ENCODE results near the gene DNAJC6.
A peak's percentile ranks its signal among the peaks of the same experiment; 100 is the strongest.
"Not testable (repeated sequence)": the region's sequence is repeated elsewhere in the genome, so short reads cannot be mapped to it uniquely, and the experiment has no call there.

Gene DNAJC6

DNA sequence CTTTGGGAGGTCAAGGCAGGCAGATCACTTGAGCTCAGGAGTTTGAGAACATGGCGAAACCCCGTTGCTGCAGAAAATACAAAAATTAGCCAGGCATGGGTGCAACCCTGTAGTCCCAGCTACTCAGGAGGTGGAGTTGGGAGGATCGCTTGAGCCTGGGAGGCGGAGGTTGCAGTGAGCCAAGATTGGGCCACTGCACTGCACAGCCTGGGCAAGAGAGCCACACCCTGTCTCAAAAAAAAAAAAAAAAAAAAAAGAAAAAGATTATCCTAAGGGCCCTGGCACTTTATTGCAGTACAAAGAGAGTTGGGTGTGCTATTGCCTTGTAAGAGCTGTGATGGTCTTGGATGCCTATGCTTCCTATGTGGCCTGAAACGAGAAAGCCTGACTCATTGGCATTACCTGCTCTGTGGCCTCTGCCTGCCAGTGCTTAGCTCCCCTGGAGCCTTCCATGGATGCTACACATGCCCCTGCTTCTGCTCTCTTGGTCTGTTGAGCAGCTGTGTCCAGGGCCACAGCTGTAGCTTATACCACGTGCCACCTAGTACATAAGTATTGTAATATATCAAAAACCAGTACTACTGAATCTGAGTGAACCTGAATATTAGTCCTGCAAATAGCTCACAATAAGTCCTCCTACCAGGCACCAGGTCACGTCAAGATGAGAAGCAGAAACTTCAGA is 45.8 kb downstream of the DNAJC6 start:
- DNase-seq (ENCODE audit: low spot score), result no peak

DNA sequence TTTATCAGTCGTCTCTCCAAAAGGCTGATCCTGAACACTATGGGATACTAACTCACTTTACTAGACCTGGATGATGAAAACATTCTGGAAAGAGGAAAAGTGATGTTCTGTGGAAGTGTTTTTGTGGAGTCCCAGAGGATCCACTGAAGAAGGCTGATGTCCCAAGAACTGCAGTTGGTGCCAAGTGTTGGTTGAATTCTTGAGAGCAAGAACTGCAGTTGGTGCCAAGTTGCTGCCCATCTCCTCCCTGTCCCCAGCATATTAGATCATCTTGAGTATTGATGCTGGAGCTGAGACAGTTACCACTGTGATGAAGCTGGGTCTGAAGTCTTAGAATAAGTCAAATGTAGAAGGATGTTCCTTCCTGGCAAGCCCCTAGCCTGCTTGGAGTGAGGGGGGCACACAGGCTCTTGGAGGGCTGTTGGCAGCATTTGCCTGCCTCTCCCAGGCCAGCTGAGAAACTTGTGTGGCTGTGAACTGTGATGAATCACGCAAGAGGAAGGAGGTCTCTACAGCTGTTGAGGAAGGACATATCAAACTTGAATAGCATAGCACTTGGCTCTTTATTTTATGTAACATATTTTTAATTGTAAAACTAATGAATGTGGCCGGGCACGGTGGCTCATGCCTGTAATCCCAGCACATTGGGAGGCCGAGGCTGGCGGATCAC is 48.1 kb downstream of the DNAJC6 start:
- no peak for DNase-seq (ENCODE audit: low spot score)

DNA sequence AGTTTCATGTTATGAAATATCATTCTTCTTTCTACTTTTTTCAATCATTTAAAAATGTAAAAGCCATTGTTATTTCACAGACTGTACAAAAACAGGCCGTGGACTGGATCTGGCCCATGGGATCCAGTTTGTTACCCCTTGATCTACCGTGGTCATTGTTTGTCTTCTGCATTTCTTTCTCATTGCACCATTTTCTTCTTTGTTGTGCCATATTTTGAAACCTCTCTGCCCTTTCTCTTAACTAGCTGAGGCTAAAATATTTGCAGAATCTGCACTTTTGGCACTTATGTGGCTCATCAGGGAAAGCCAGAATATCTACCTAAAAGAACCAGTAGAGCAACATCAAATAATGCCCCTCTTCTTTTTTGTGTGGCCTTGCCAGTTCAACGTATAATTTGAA is 50.5 kb downstream of the DNAJC6 start:
- DNase-seq (ENCODE audit: low spot score), result no peak

DNA sequence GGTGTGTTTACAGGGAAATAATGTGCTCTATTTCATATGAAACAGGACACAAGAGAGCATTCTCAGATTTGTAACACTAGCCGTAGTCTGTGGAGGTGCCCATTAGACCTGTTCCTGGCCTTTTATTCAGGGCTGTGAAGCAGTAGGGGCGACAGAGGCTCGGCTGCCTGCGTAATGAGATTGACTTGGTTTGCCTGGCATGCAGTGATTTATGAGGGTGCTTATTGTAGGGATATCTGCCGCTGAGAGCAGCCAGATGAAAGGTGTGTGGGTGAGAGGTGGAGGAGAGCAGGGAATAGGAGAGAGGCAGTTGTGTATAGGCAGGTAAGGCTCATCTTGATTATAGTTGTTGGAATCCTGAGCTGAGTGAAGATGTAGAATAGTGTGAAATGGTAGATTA is 51.3 kb downstream of the DNAJC6 start:
- no peak for DNase-seq (ENCODE audit: low spot score)

DNA sequence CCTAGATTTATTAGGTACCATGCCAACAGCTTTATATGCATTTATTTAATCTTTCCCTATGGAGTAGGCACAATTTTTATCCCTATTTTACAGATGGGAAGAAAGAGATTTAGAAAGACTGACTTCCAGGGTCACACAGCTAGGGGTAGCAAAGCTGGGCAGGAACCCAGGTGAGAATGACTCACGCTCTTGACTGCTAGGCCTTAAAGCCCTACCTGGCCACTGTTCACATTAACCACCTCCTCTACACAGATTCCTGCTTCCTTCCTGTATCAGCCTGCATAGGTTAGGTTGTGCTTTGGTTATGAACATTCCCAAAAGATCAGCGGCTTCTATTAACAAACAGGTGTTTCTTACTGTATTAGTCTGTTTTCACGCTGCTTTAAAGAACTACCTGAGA is 53.2 kb downstream of the DNAJC6 start:
- no peak for DNase-seq (ENCODE audit: low spot score)

DNA sequence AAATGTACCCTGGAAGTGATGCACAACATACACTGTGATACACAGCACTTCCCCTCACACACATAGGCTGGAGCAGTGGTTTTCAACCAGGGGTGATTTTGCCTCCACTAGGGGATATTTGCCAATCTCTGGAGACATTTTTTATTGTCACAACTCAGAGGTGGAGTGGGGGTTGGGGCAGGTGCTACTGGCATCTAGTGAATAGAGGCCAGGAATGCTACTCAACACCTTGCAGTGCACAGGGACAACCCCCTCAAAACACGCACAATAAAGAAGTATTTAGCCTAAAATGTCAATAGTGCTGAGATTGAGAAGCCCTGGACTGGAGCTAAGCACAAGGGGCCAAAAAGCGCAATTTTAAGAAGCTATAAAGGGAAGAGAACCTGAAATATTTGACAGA is 54.1 kb downstream of the DNAJC6 start:
- DNase-seq (ENCODE audit: low spot score), result no peak

DNA sequence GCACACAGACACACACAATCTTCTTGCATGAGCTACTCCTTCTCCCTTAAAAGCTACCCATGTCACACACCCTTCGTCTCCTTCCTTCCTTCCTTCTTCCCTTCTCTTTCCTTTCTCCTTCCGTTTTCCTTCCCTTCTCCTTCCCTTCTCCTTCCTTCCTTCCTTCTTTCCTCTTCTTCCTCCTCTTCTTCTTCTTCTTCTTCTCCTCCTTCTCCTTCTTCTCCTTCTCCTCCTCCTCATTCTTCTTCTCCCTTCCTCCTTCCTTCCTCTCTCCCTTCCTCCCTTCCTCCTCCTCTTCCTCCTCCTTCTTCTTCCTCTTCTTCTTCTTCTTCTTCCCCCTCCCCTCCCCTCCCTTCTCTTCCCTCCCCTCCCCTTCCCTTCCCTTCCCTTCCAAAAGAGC is 59.1 kb downstream of the DNAJC6 start:
- no peak for DNase-seq (ENCODE audit: low spot score)

DNA sequence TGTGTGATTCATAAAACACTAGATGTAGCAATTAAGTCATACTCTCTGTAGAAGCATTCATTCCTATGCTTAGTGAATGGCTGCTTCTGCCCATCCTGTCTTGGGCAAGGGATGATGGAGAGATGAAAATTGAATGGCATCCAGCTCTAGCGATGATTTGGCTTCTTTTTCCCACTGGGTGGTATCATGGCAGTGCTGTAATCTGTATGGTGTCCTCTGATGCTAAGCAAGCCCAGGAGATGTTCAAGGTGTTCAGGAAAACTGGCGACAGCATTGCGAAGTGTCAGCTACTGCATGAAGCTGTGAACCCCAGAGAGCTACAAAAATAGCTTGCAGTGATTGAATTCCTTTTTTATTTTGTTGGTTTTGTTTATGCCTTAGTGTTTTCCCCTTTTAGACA is 62.2 kb downstream of the DNAJC6 start:
- DNase-seq (ENCODE audit: low spot score), result no peak

DNA sequence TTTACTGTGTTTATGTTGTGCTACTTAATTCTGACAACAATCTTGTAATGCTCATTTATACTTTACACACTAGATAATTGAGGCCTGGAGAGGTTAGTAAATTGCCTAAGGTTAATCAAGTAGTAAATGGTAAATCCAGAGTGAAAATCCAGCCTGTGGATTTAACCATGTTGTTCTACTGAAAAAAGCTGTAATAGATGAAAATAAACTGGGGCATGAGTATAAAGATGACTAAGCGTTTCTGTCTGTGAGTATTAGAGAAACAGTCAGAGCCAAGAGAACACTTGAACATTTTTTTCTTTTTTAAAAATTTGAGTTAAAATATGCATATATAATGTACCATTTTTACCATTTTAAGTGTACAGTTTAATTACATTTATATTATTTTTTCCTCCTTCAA is 63.2 kb downstream of the DNAJC6 start:
- no peak for DNase-seq (ENCODE audit: low spot score)

DNA sequence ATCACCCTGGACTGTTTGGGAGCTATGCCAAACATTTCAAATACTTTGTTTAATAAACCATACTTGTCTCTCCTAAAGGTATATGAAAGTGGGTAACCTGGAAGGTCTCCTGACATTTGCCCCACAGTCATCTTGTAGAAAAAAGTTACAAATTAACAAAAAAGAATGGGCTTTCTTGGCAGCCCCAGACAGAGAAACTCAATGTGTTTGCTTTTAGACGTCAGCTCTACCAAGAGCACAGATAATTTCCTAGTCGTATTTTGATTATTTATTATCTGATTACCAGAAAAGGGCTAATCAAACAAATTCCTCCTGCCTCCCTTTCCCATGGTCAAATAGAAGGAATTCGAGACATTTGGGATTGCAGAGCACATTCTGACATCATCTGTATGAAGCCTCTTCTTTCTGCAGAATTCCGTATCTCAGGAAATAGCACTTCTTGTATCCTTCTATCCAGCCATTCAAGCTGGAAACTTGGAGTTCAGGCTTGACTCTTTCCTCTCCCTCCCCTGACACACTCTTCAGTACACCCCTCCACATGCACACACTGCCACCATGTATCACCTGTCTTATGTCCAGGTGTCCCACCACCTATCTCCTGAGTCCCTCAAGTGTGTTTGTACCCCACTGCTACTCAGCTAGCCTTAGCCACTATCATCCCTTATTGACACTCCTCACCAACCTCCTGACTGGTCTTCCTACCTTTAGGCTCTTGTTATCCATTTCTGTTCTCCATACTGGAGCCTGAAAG is 68.3 kb downstream of the DNAJC6 start:
- DNase-seq (ENCODE audit: low spot score), result no peak

DNA sequence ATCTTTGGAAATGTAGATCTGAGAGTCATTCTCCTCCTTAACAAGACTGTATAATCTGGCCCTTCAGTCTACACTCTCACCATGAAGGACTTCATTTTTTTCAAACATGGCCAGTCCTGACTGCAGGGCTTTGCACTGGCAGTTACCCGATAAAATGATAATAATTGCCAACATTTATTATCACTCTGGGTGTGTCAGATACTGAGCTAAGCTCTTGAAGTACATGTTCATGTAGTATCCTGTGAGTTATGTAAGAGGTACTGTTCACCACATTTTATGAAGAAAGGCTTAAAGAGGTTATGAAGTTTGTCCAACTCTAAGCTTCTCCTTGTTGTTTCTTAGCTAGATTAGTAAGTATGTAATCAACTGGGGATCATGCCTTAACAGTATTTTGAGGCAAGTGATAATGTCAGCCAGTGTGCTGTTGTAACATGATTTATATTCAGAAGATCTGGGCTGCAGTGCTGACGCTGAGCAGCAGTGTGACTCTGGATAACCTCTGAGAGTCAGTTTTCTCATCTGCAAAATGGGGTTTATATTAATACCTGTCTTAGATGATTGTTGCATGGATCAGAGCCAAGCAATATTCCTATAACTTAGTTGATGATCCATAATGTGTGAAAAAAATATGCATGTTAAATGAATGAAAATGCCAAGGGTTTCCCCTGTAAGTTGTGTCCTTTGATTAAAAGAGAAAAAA is 69.1 kb downstream of the DNAJC6 start:
- DNase-seq (ENCODE audit: low spot score), result no peak

DNA sequence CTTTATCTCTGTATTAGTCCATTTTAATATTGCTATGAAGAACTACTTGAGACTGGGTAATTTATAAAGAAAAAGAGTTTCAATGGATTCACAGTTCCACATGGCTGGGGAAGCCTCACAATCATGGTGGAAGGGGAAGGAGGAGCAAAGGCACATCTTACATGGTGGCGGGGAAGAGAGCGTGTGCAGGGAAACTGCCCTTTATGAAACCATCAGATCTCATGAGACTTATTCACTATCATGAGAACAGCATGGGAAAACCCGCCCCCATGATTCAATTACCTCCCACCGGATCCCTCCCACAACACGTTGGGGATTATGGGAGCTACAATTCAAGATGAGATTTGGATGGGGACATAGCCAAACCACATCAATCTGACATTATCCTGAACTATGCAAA is 75.1 kb downstream of the DNAJC6 start:
- DNase-seq (ENCODE audit: low spot score), result not testable (repeated sequence)

DNA sequence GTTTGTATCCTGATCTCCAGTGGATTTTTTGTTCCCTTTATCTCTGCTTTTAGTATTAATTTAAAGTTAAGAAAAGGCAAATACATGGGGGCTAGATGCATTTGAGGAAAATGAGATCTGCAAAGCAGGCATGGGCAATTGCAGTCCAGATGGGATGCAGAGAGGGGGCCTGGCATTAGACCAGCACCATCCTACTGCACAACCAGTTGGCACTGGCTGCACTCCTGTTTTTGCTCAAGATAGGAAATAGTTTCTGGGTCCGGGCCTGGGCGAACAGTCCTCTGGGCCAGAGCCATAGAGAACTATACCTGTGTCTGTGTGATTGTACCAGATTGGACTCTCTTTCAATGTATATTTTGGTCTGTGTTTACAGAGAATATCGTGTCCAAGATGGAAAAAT is 77.1 kb downstream of the DNAJC6 start:
- no peak for DNase-seq (ENCODE audit: low spot score)

DNA sequence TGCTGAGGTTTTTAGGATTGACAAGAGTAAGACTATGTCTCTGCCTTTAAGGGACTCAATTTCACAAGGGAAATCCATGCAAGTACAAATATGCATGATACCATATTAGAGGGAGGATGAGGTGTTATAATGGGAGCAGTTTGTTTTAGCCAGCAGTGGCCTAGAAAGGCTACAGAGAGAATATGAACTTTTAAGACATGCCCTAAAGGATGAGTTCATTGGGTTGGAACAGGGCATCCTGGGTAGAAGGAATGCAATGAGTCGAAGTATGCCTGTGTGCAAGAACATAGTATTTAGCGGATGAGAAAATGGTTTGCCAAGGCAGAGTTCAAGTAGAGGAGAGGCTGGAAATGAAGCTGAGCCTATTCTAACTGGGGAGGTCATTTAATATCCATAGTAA is 78.5 kb downstream of the DNAJC6 start:
- no peak for DNase-seq (ENCODE audit: low spot score)

DNA sequence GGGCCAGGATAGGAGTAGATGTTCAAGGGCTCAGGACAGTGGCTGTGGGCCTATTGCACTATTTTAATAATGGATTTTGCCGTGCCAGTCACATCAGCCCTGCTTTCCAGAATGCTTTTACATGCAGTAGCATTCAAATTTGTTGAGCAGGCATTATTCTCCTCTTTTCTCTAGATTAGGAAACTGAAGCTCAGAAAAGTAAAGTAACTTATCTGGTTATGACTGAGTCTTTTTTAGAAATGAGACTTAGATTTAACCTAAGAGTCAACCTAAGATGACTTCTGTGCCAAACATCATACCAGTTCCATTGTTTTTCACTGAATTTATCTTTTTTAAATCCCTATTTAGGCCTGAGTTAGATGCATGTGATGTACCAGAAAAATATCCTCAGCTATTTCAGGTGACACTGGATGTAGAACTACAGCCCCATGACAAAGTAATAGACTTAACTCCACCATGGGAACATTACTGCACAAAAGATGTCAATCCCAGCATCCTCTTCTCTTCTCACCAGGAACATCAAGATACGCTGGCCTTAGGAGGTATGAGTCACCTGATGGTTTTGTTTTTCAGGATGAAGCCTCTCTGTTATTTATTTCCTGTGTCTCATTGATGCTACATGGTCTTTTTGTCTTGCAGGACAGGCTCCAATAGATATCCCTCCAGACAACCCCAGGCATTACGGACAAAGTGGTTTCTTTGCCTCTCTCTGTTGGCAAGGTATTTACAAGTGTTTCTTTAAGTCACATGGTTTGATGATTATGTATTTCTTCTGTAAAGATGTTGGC is 79.8 kb downstream of the DNAJC6 start:
- DNase-seq (ENCODE audit: low spot score), result peak; percentile 50

DNA sequence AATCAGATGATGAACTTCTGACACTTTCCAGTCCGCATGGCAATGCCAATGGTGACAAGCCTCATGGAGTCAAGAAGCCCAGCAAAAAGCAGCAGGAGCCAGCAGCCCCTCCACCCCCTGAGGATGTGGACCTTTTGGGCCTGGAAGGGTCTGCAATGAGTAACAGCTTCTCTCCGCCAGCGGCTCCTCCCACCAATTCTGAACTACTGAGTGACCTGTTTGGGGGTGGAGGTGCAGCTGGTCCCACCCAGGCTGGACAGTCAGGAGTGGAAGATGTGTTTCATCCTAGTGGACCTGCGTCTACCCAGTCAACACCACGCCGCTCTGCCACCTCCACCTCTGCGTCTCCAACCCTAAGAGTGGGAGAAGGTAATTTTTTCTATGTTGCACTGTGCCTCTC is 83.2 kb downstream of the DNAJC6 start:
- no peak for DNase-seq (ENCODE audit: low spot score)

DNA sequence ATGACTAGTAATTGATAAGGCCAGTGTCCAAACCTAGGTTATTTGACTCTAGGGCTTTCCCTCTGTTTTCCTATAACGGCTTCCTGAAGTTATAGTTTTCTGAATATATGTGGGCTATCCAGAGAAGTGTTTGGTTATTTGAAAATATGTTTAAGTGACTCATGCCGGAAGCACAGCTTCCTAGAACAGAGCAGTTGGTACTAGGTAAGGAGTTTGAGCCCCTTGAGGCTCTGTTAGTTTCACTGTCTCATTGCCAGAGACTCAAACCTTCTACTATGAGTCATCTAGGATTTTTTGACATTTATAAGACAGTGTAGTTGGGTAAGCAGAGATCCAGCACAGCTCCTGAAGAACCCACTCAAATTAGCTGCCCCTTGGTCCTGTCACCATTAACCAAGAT is 84.0 kb downstream of the DNAJC6 start:
- peak; percentile 90 for DNase-seq (ENCODE audit: low spot score)

DNA sequence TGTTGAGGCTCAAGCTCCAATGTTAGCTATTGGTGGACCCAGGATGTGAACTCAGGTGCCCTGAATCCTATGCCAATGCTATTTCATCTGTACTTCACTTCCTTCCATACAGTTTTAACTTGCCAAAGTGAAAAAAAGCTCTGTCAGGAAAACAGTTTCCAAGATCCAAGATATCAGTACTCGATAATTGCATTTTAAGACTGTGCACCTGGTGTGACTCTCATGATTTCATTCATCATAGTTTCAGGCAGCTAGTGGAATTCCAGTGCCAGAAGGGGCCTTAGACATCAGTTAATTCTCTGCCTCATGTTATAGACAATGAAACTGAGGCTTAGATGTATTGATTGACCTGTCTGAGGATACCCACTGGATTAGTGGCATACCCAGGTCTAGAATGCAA is 84.6 kb downstream of the DNAJC6 start:
- DNase-seq (ENCODE audit: low spot score), result no peak

DNA sequence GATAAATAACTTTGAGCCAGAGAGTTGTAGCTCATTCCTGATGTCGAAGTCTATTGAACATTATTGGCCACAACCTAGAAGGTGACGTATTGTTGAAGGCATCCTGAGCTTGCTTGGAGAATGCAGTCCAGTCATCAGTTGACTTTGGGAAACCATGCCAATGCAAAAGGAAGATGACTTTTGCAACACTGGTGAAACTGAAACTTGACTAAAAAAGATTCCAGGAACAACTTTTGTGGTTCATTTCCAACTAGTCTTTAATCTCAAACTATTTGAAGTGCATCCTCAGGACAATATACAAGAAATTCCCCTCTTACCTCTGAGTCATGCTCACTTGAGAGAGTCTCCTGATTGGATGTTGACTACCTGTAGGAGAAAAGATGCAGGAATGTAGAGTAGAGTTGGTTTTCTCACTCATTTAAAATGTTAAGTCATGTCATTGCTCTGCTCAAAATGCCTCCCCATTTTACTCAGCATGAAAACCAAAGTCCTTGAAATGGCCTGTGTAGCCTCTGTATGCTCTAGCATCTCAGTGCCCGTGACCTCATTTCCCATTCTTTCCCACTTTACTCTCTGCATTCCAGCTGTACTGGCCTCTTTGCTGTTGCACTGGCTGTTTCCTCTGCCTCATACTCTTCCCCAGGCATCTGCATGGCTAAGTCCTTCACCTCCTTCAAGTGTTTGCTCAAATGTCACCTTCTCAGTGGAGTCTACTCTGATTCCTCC is 86.7 kb downstream of the DNAJC6 start:
- DNase-seq (ENCODE audit: low spot score), result peak; percentile 86

DNA sequence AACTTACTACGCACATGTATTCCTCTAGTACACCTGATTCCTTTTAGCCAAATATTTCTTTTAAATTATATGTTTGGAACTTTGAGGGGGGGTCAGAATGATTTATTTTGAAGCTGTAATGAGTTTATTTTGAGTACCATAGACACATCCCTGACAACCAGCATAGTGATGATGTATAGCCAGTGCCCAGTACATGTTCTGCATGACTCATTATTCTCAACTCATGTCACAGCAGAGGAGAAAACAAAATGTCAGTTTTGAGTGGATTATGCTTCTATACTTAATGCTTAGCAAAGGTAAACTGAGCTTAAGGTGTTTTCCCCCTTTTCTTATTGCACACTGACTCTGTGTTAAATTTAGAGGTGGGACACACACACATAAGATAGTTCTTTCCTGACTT is 88.7 kb downstream of the DNAJC6 start:
- peak; percentile 51 for DNase-seq (ENCODE audit: low spot score)

DNA sequence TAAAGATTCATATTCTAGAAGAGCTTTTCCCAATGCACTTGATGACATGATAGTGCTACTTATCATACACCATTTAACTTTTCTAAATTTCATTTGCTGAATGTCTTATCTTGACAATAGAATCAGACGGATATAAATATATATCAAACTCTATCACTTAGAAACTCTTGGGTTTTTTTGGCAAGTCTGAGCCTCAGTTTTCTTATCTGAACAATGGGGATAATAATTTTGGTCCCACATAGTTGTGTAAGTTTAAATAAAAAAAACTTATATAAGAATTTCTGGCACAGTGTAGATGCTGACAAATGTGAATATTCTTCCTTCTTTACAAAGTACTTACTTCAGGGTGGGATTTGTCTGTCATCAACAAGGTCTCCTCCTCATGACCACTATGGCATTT is 89.7 kb downstream of the DNAJC6 start:
- no peak for DNase-seq (ENCODE audit: low spot score)

Measured in activated CD4-positive, alpha-beta T cell treated with anti-CD3 and anti-CD28 coated beads, Interleukin-2, Interleukin-4, amounts not matched to agents 100 ng/mL and 50 ng/mL, durations not matched to agents 16 hours and 8 hours (primary cell).